ENCODE measurements around the gene TOR1A. TPM values are rescaled to one million over a fixed set of nuclear protein-coding genes. Genes with fewer than 3 reads are reported as not detected.

TOR1A gene
- 35.3 and 36.4 TPM in 2 replicates for polyA plus RNA-seq (2013)

DNA sequence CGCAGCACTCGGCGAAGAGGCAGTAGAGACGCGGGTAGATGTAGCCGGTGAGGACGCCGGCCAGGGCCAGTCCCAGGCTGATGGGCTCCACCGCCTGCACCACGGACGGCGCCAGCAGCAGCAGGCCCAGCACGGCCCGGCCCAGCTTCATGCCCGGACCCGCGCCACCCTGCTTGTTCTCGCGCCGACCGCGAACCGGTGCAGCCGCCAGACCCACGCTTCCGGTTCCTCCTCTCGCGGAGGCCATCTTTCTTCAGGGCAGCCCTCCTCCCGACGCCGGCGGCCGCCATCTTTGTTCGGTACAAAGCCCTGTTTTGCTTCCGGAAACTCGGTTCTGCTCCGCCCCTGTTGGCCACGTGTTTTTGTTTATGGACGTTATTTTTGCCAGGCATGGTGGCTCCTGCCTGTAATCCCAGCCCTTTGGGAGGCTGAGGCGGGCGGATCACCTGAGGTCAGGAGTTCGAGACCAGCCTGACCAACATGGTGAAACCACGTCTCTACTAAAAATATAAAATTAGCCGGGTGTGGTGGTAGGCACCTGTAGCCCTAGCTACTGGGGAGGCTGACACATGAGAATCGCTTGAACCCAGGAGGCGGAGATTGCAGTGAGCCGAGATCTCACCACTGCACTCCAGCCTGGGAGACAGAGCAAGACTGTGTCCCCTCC lies at the start of gene TOR1A:
TSS of gene TOR1A (minus strand) at position 202 of the 667 bp plus-strand sequence. CDS start at position 151, 51 bp downstream.
- H3K9me3 ChIP-seq (ENCODE audit: insufficient read depth, low read depth, low read length), result no peaks in the 10 kb centered on the region
- peaks cover 4% of the 10 kb centered on the region for H3K79me1 ChIP-seq (ENCODE audit: low read length)
- peak within 1 kb of the TSS; percentile 61 for H3K27ac ChIP-seq (ENCODE audit: low read depth, low read length)
- peak within 1 kb of the TSS; percentile 98 for H3K18ac ChIP-seq (ENCODE audit: low read length)
- peak within 1 kb of the TSS; percentile 99 for H3K4me3 ChIP-seq (ENCODE audit: low read depth, low read length)
- H3K4me1 ChIP-seq (ENCODE audit: control insufficient read depth in 1 of 2, insufficient read depth in 2 of 2, low read length in 2 of 2), result peaks cover 4 to 6% of the 10 kb centered on the region in 2 experiments
- peak; percentile 92 to 97 for DNase-seq
- H2AFZ ChIP-seq (ENCODE audit: insufficient read depth, low read length, poor library complexity), result peak within 1 kb of the TSS; percentile 99
- no peak within 1 kb of the TSS for H3K23ac ChIP-seq (ENCODE audit: low read length)
- peak within 1 kb of the TSS; percentile 98 for H3K14ac ChIP-seq (ENCODE audit: low read length)
- H3K4me2 ChIP-seq (ENCODE audit: low read length), result peak within 1 kb of the TSS; percentile 84
- H2BK120ac ChIP-seq (ENCODE audit: insufficient read depth, low read length, poor library complexity), result peak within 1 kb of the TSS; percentile 86
- H2BK5ac ChIP-seq (ENCODE audit: low read depth, low read length, poor library complexity), result peak within 1 kb of the TSS; percentile 87
- peak within 1 kb of the TSS; percentile 93 for H3K9ac ChIP-seq (ENCODE audit: low read length)
- WGBS (ENCODE audit: extremely low coverage, insufficient coverage, insufficient read length), result no CpG with 5 or more reads among the region's 47 CpGs
- peaks cover 3% of the 10 kb centered on the region for H3K79me2 ChIP-seq (ENCODE audit: control insufficient read depth, insufficient read depth, low read length, poor library complexity)
- peak within 1 kb of the TSS; percentile 97 for H2AK5ac ChIP-seq (ENCODE audit: low read length)
- H3K27me3 ChIP-seq (ENCODE audit: insufficient read depth, low read length), result no peaks in the 10 kb centered on the region
- H2BK12ac ChIP-seq (ENCODE audit: low read length), result no peak within 1 kb of the TSS
- peaks cover 32 to 36% of the 10 kb centered on the region in 2 experiments for H3K36me3 ChIP-seq (ENCODE audit: control insufficient read depth in 1 of 2, insufficient read depth in 2 of 2, low read length in 2 of 2)
- peak within 1 kb of the TSS; percentile 99 for H4K8ac ChIP-seq (ENCODE audit: low read depth, low read length)
- H4K91ac ChIP-seq (ENCODE audit: low read depth, low read length), result peak within 1 kb of the TSS; percentile 92
- peak within 1 kb of the TSS; percentile 96 for H4K12ac ChIP-seq (ENCODE audit: low read depth, low read length)
- peak within 1 kb of the TSS; percentile 94 for H3K4ac ChIP-seq (ENCODE audit: low read depth, low read length)

GRCh38 chr9:129871046-129871445 lies 47.1 kb upstream of the TOR1A start:
- no peak overlapping the region for H3K14ac ChIP-seq (ENCODE audit: low read length)
- no peaks in the 10 kb centered on the region for H3K27me3 ChIP-seq (ENCODE audit: insufficient read depth, low read length)
- no peak overlapping the region for H2BK120ac ChIP-seq (ENCODE audit: insufficient read depth, low read length, poor library complexity)
- no peak overlapping the region for H2AFZ ChIP-seq (ENCODE audit: insufficient read depth, low read length, poor library complexity)
- DNase-seq, result no peak
- no peak overlapping the region for H4K12ac ChIP-seq (ENCODE audit: low read depth, low read length)
- no peak overlapping the region for H3K23ac ChIP-seq (ENCODE audit: low read length)
- no peak overlapping the region for H3K27ac ChIP-seq (ENCODE audit: low read depth, low read length)
- no peaks in the 10 kb centered on the region for H3K4me1 ChIP-seq (ENCODE audit: control insufficient read depth in 1 of 2, insufficient read depth in 2 of 2, low read length in 2 of 2)
- no peak overlapping the region for H4K8ac ChIP-seq (ENCODE audit: low read depth, low read length)
- no peak overlapping the region for H2BK12ac ChIP-seq (ENCODE audit: low read length)
- H2BK5ac ChIP-seq (ENCODE audit: low read depth, low read length, poor library complexity), result no peak overlapping the region
- H3K79me1 ChIP-seq (ENCODE audit: low read length), result no peaks in the 10 kb centered on the region
- H3K4me2 ChIP-seq (ENCODE audit: low read length), result no peak overlapping the region
- H4K91ac ChIP-seq (ENCODE audit: low read depth, low read length), result no peak overlapping the region
- no peaks in the 10 kb centered on the region for H3K9me3 ChIP-seq (ENCODE audit: insufficient read depth, low read depth, low read length)
- no CpG with 5 or more reads among the region's 11 CpGs for WGBS (ENCODE audit: extremely low coverage, insufficient coverage, insufficient read length)
- no peak overlapping the region for H3K18ac ChIP-seq (ENCODE audit: low read length)
- H3K36me3 ChIP-seq (ENCODE audit: control insufficient read depth in 1 of 2, insufficient read depth in 2 of 2, low read length in 2 of 2), result peaks cover 19 to 25% of the 10 kb centered on the region in 2 experiments
- H3K9ac ChIP-seq (ENCODE audit: low read length), result no peak overlapping the region
- no peak overlapping the region for H3K4ac ChIP-seq (ENCODE audit: low read depth, low read length)
- H3K79me2 ChIP-seq (ENCODE audit: control insufficient read depth, insufficient read depth, low read length, poor library complexity), result no peaks in the 10 kb centered on the region
- H2AK5ac ChIP-seq (ENCODE audit: low read length), result no peak overlapping the region
- H3K4me3 ChIP-seq (ENCODE audit: low read depth, low read length), result no peak overlapping the region

DNA sequence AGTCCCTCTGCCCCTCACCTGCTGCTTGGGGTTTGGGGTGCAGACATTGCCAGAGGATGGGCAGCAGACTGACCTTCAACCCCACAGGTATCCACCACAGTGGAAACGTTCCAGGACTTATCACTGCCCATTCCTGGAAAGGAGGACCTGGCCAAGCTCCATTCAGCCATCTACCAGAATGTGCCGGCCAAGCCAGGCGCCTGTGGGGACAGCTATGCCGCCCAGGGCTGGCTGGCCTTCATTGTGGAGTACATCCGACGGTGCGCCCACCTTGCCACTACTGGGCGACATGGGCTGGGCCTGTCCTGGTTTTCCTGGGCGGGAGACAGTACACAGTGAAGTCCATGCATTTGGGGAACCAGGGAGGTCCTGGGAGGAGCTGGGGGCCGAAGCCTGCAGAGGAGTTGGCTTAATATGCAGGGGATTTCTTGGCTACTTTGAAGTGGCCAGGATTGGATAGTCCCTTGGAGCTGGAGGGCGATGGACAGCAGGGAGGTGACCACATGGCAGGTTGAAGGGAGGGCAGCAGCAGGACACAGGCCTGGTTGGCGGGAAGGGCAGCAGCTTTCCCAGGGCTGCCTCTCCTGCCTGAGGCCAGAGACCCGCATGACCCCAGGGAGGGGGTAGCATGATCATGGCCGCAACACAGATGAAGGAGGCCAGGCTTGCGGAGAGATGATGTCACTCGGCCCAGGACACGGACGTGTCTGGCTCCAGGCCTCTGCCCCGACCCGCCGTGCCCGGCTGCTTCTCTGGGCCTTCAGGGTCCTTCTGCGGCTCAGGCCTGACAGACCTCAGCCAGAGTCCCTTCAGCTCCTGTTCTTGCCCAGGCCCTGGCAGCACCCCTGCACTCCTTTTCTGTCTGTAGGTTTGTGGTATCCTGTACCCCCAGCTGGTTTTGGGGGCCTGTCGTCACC lies 45.9 kb upstream of the TOR1A start:
- Histone ChIP-seq H3K23ac (ENCODE audit: low read length) (no peak overlapping the region), H3K9ac (ENCODE audit: low read length) (no peak overlapping the region), H3K4me2 (ENCODE audit: low read length) (no peak overlapping the region), H3K36me3 (ENCODE audit: control insufficient read depth in 1 of 2, insufficient read depth in 2 of 2, low read length in 2 of 2) (peaks cover 11 to 12% of the 10 kb centered on the region in 2 experiments), H3K18ac (ENCODE audit: low read length) (no peak overlapping the region), H2BK120ac (ENCODE audit: insufficient read depth, low read length, poor library complexity) (no peak overlapping the region), H2AK5ac (ENCODE audit: low read length) (no peak overlapping the region), H3K4ac (ENCODE audit: low read depth, low read length) (no peak overlapping the region), H3K4me3 (ENCODE audit: low read depth, low read length) (no peak overlapping the region), H3K79me1 (ENCODE audit: low read length) (peaks cover 3% of the 10 kb centered on the region), H3K79me2 (ENCODE audit: control insufficient read depth, insufficient read depth, low read length, poor library complexity) (no peaks in the 10 kb centered on the region), H3K4me1 (ENCODE audit: control insufficient read depth in 1 of 2, insufficient read depth in 2 of 2, low read length in 2 of 2) (peaks cover 4% of the 10 kb centered on the region in 2 experiments), H3K27me3 (ENCODE audit: insufficient read depth, low read length) (no peaks in the 10 kb centered on the region), H3K14ac (ENCODE audit: low read length) (no peak overlapping the region), H2BK5ac (ENCODE audit: low read depth, low read length, poor library complexity) (no peak overlapping the region), H2AFZ (ENCODE audit: insufficient read depth, low read length, poor library complexity) (no peak overlapping the region), H2BK12ac (ENCODE audit: low read length) (no peak overlapping the region), H3K9me3 (ENCODE audit: insufficient read depth, low read depth, low read length) (no peaks in the 10 kb centered on the region), H3K27ac (ENCODE audit: low read depth, low read length) (no peak overlapping the region), H4K91ac (ENCODE audit: low read depth, low read length) (no peak overlapping the region), H4K8ac (ENCODE audit: low read depth, low read length) (no peak overlapping the region), H4K12ac (ENCODE audit: low read depth, low read length) (no peak overlapping the region)
- WGBS (ENCODE audit: extremely low coverage, insufficient coverage, insufficient read length), result no CpG with 5 or more reads among the region's 24 CpGs
- no peak for DNase-seq

- Histone ChIP-seq H3K79me1 (ENCODE audit: low read length) (peaks cover 3% of the 10 kb centered on the region), H2BK120ac (ENCODE audit: insufficient read depth, low read length, poor library complexity) (no peak overlapping the region), H2BK5ac (ENCODE audit: low read depth, low read length, poor library complexity) (no peak overlapping the region), H3K4me3 (ENCODE audit: low read depth, low read length) (no peak overlapping the region), H4K8ac (ENCODE audit: low read depth, low read length) (no peak overlapping the region), H3K9me3 (ENCODE audit: insufficient read depth, low read depth, low read length) (no peaks in the 10 kb centered on the region), H3K4ac (ENCODE audit: low read depth, low read length) (no peak overlapping the region), H3K4me1 (ENCODE audit: control insufficient read depth in 1 of 2, insufficient read depth in 2 of 2, low read length in 2 of 2) (peaks cover 4% of the 10 kb centered on the region in 2 experiments), H3K79me2 (ENCODE audit: control insufficient read depth, insufficient read depth, low read length, poor library complexity) (no peaks in the 10 kb centered on the region), H3K27ac (ENCODE audit: low read depth, low read length) (no peak overlapping the region), H3K27me3 (ENCODE audit: insufficient read depth, low read length) (no peaks in the 10 kb centered on the region), H3K9ac (ENCODE audit: low read length) (no peak overlapping the region), H2BK12ac (ENCODE audit: low read length) (no peak overlapping the region), H3K14ac (ENCODE audit: low read length) (no peak overlapping the region), H4K91ac (ENCODE audit: low read depth, low read length) (no peak overlapping the region), H3K36me3 (ENCODE audit: control insufficient read depth in 1 of 2, insufficient read depth in 2 of 2, low read length in 2 of 2) (peaks cover 5 to 6% of the 10 kb centered on the region in 2 experiments), H2AFZ (ENCODE audit: insufficient read depth, low read length, poor library complexity) (no peak overlapping the region), H3K23ac (ENCODE audit: low read length) (no peak overlapping the region), H3K4me2 (ENCODE audit: low read length) (no peak overlapping the region), H4K12ac (ENCODE audit: low read depth, low read length) (no peak overlapping the region), H3K18ac (ENCODE audit: low read length) (no peak overlapping the region), H2AK5ac (ENCODE audit: low read length) (no peak overlapping the region)
- WGBS (ENCODE audit: extremely low coverage, insufficient coverage, insufficient read length), result no CpG with 5 or more reads among the region's 28 CpGs
- peak in 1 of 2 donors; percentile 16 for DNase-seq
Observed at GRCh38 chr9:129868872-129869486, 45.0 kb upstream of the TOR1A start.
